Esophagus muscularis mucosa (tissue), 3 donors: ENCODE results near the gene LITAF.

Experiments
- CTCF ChIP-seq, 3 experiments: fragments of 200-600 bp in 2 of 3; fragments of 450-650 bp in 1 of 3; sonication (generic) in 2 of 3; IDR thresholded peaks; one replicate each; pipeline ENCODE4 v1.5.1; 2017 to 2019; ENCODE audit warnings: antibody characterized with exemption in 3 of 3, mild to moderate bottlenecking in 2 of 3, moderate library complexity in 1 of 3
- POLR2A ChIP-seq: fragments of 450-650 bp; IDR thresholded peaks from one replicate; pipeline ENCODE4 v1.6.1; 2017; ENCODE audit warnings: antibody characterized with exemption, moderate library complexity, mild to moderate bottlenecking, low read depth

- no peak for TF ChIP-seq CTCF (IDR thresholded peaks at IDR 0.05)
- no peak for TF ChIP-seq POLR2A
These were observed 10.0 kb upstream of the LITAF start for GRCh38 chr16:11596572-11597226.
